NCI-H1417 (cell line): ENCODE data around the gene SLC13A4.

Experiments used
- DNase-seq, 3 experiments: peaks; one replicate each; lab custom pipeline; 2025; lab: John Stamatoyannopoulos, UW

The SLC13A4 gene

GRCh38 chr7:135719688-135720087, 8.3 kb downstream of the SLC13A4 start:
- DNase-seq: no peak

GRCh38 chr7:135718794-135719437, 9.1 kb downstream of the SLC13A4 start:
- DNase-seq: peak in 2 of 3 experiments; percentile 37 to 64

- no peak for DNase-seq
These were observed 9.8 kb downstream of the SLC13A4 start for GRCh38 chr7:135718219-135718618.

GRCh38 chr7:135717693-135718092, 10.3 kb downstream of the SLC13A4 start:
- no peak for DNase-seq

- DNase-seq: peak in 1 of 3 experiments; percentile 65
These were observed 11.2 kb downstream of the SLC13A4 start for GRCh38 chr7:135716677-135717238.

GRCh38 chr7:135715673-135716072, 12.3 kb downstream of the SLC13A4 start:
- DNase-seq: no peak

GRCh38 chr7:135715055-135715522, 12.9 kb downstream of the SLC13A4 start:
- DNase-seq: no peak

GRCh38 chr7:135714534-135715009, 13.4 kb downstream of the SLC13A4 start:
- peak in 2 of 3 experiments; percentile 63 to 80 for DNase-seq

GRCh38 chr7:135713836-135714470, 14.0 kb downstream of the SLC13A4 start:
- no peak for DNase-seq

GRCh38 chr7:135712796-135713195, 15.2 kb downstream of the SLC13A4 start:
- DNase-seq: peak in 1 of 3 experiments; percentile 67

GRCh38 chr7:135712182-135712782, 15.7 kb downstream of the SLC13A4 start:
- DNase-seq: peak; percentile 19 to 77 (median 44)

GRCh38 chr7:135711139-135711469, 16.9 kb downstream of the SLC13A4 start:
- DNase-seq: no peak

- peak in 1 of 3 experiments; percentile 7 for DNase-seq
These were observed 17.4 kb downstream of the SLC13A4 start for GRCh38 chr7:135710417-135711138.

- no peak for DNase-seq
These were observed 18.5 kb downstream of the SLC13A4 start for GRCh38 chr7:135709508-135709907.

GRCh38 chr7:135708041-135708440, 19.9 kb downstream of the SLC13A4 start:
- DNase-seq: no peak

- no peak for DNase-seq
These were observed 20.4 kb downstream of the SLC13A4 start for GRCh38 chr7:135707570-135707966.

- DNase-seq: no peak
These were observed 21.0 kb downstream of the SLC13A4 start for GRCh38 chr7:135706858-135707569.

GRCh38 chr7:135706038-135706742, 21.8 kb downstream of the SLC13A4 start:
- DNase-seq: no peak

- DNase-seq: no peak
These were observed 23.3 kb downstream of the SLC13A4 start for GRCh38 chr7:135704698-135705097.

- no peak for DNase-seq
These were observed 23.9 kb downstream of the SLC13A4 start for GRCh38 chr7:135704074-135704473.
